OCI-LY1 (cell line): ENCODE measurements around the gene CACNA2D1.

Experiments used
- H2AFZ ChIP-seq: fragments of 200-600 bp; sonication (generic), shearing (Covaris generic); 2 replicates; pipeline ENCODE4 v1.6.0; 2014; ENCODE audit warnings: antibody characterized with exemption, mild to moderate bottlenecking, low read length
- H3F3A ChIP-seq: fragments of 200-600 bp; sonication (generic), shearing (Covaris generic); 2 replicates; pipeline ENCODE4 v1.6.0; 2014; ENCODE audit warnings: mild to moderate bottlenecking, antibody characterized with exemption, low read length, moderate library complexity; ENCODE audit not compliant: insufficient read depth
- H3K27ac ChIP-seq: fragments of 200-600 bp; sonication (generic); 2 replicates; pipeline ENCODE4 v1.5.1; 2014; ENCODE audit warnings: low read length, mixed run types, mild to moderate bottlenecking, low read depth; ENCODE audit not compliant: poor library complexity, severe bottlenecking
- H3K27me3 ChIP-seq: fragments of 200-600 bp; sonication (generic); 2 replicates; pipeline ENCODE4 v1.6.0; 2014; ENCODE audit warnings: antibody characterized with exemption, mild to moderate bottlenecking, low read length, moderate library complexity; ENCODE audit not compliant: insufficient read depth
- H3K36me3 ChIP-seq: fragments of 200-600 bp; sonication (generic); 2 replicates; pipeline ENCODE4 v1.6.1; 2014; ENCODE audit warnings: mild to moderate bottlenecking, antibody characterized with exemption, low read length, moderate library complexity, mixed read lengths; ENCODE audit not compliant: insufficient read depth
- H3K4me1 ChIP-seq: fragments of 200-600 bp; sonication (generic); 2 replicates; pipeline ENCODE4 v1.5.1; 2014; ENCODE audit warnings: mild to moderate bottlenecking, low read length, moderate library complexity; ENCODE audit not compliant: insufficient read depth, severe bottlenecking
- H3K4me2 ChIP-seq: fragments of 200-600 bp; sonication (generic), shearing (Covaris generic); 2 replicates; pipeline ENCODE4 v1.6.1; 2014; ENCODE audit warnings: low read length
- H3K4me3 ChIP-seq: fragments of 200-600 bp; sonication (generic); 2 replicates; pipeline ENCODE4 v1.5.1; 2014; ENCODE audit warnings: low read length, low read depth, mild to moderate bottlenecking, mixed read lengths; ENCODE audit not compliant: poor library complexity, severe bottlenecking
- H3K79me2 ChIP-seq: fragments of 200-600 bp; shearing (Covaris generic); 2 replicates; pipeline ENCODE4 v1.6.1; 2016; ENCODE audit warnings: mixed run types, low read length, mixed read lengths; ENCODE audit not compliant: insufficient read depth
- H3K9ac ChIP-seq: fragments of 200-600 bp; sonication (generic), shearing (Covaris generic); 2 replicates; pipeline ENCODE4 v1.6.1; 2014; ENCODE audit warnings: mild to moderate bottlenecking, low read length, mixed read lengths
- H3K9me2 ChIP-seq: fragments of 200-600 bp; sonication (generic), shearing (Covaris generic); 2 replicates; pipeline ENCODE4 v1.6.1; 2014; ENCODE audit warnings: low read depth, mild to moderate bottlenecking, low read length, mixed read lengths
- H3K9me3 ChIP-seq: fragments of 200-600 bp; shearing (Covaris generic); 2 replicates; pipeline ENCODE4 v1.6.1; 2014; ENCODE audit warnings: low read length, mixed read lengths
- H4K20me1 ChIP-seq: fragments of 200-600 bp; sonication (generic), shearing (Covaris generic); 2 replicates; pipeline ENCODE4 v1.6.0; 2016; ENCODE audit warnings: mild to moderate bottlenecking, low read length; ENCODE audit not compliant: insufficient read depth
- CTCF ChIP-seq: fragments of 200-600 bp; sonication (generic), shearing (Covaris generic); IDR thresholded peaks from 2 replicates; pipeline ENCODE4 v1.5.1; 2017; ENCODE audit warnings: mild to moderate bottlenecking, antibody characterized with exemption, low read length, moderate library complexity, mixed read lengths
- EZH2 ChIP-seq: fragments of 200-600 bp; sonication (generic), shearing (Covaris generic); IDR thresholded peaks from 2 replicates; pipeline ENCODE4 v1.8.0; 2017; ENCODE audit warnings: borderline replicate concordance, mixed run types, mild to moderate bottlenecking, antibody characterized with exemption, low read length, moderate library complexity, mixed read lengths

The CACNA2D1 gene

GRCh38 chr7:82164813-82165212, 278.8 kb downstream of the CACNA2D1 start:
- Histone ChIP-seq H3K27me3 (no peaks in the 10 kb centered on the region), H3K9me2 (no peaks in the 10 kb centered on the region), H3K9ac (no peak overlapping the region), H4K20me1 (no peaks in the 10 kb centered on the region), H3K9me3 (no peaks in the 10 kb centered on the region), H2AFZ (no peak overlapping the region), H3K27ac (no peak overlapping the region), H3F3A (no peaks in the 10 kb centered on the region), H3K79me2 (no peaks in the 10 kb centered on the region), H3K4me1 (no peaks in the 10 kb centered on the region), H3K36me3 (no peaks in the 10 kb centered on the region), H3K4me2 (no peak overlapping the region), H3K4me3 (no peak overlapping the region)
- no peak for TF ChIP-seq EZH2
- peak; percentile 11; the same call in 1 of the 2 replicates for TF ChIP-seq CTCF

GRCh38 chr7:82164410-82164809, 279.2 kb downstream of the CACNA2D1 start:
- TF ChIP-seq CTCF (no peak), EZH2 (no peak)
- Histone ChIP-seq H3K79me2 (no peaks in the 10 kb centered on the region), H3K4me3 (no peak overlapping the region), H3K27ac (no peak overlapping the region), H3K4me2 (no peak overlapping the region), H3K27me3 (no peaks in the 10 kb centered on the region), H3K9me3 (no peaks in the 10 kb centered on the region), H3K36me3 (no peaks in the 10 kb centered on the region), H4K20me1 (no peaks in the 10 kb centered on the region), H3K9ac (no peak overlapping the region), H2AFZ (no peak overlapping the region), H3K4me1 (no peaks in the 10 kb centered on the region), H3F3A (no peaks in the 10 kb centered on the region), H3K9me2 (no peaks in the 10 kb centered on the region)

- Histone ChIP-seq H3K4me2 (no peak overlapping the region), H3K9me3 (no peaks in the 10 kb centered on the region), H3K36me3 (no peaks in the 10 kb centered on the region), H3F3A (no peaks in the 10 kb centered on the region), H3K9me2 (no peaks in the 10 kb centered on the region), H3K4me1 (no peaks in the 10 kb centered on the region), H3K79me2 (no peaks in the 10 kb centered on the region), H4K20me1 (no peaks in the 10 kb centered on the region), H2AFZ (no peak overlapping the region), H3K27ac (no peak overlapping the region), H3K9ac (no peak overlapping the region), H3K4me3 (no peak overlapping the region), H3K27me3 (no peaks in the 10 kb centered on the region)
- TF ChIP-seq EZH2 (no peak), CTCF (no peak)
These were observed 280.0 kb downstream of the CACNA2D1 start for GRCh38 chr7:82163586-82163985.
